Naive thymus-derived CD4-positive, alpha-beta T cell (primary cell): Measurements from ENCODE around the gene ARHGEF7. TPM values are rescaled to one million over a fixed set of nuclear protein-coding genes. Genes with fewer than 3 reads are reported as not detected.
"Not testable (repeated sequence)": the region's sequence is repeated elsewhere in the genome, so short reads cannot be mapped to it uniquely, and the experiment has no call there.

Experiments
- ATAC-seq: fragments of 150-1000 bp; cut with Tn5 transposase; 2 replicates; pipeline ENCODE4 v1.10.0; 2021; ENCODE audit warnings: mild to moderate bottlenecking, moderate library complexity
- CTCF ChIA-PET: fragments of 350-600 bp; sonication (Branson Sonifier 250); formaldehyde crosslinking; loops from one replicate; lab custom pipeline; 2021; ENCODE audit warnings: antibody characterized with exemption; lab: Charles Lee
- POLR2A ChIA-PET: fragments of 350-600 bp; sonication (Branson Sonifier 250); formaldehyde crosslinking; loops from one replicate; lab custom pipeline; 2021; ENCODE audit warnings: antibody characterized with exemption, inconsistent platforms; lab: Charles Lee
- DNase-seq, 9 donors: peaks; one replicate each; pipeline versions ENCODE4 v3.0.0 to v3.0.0-alpha.2; 2020 to 2022; ENCODE audit warnings: mixed read lengths in 1 of 9
- H3K27ac ChIP-seq: one replicate; pipeline ENCODE4 v1.7.0; 2013; ENCODE audit warnings: mild to moderate bottlenecking, low read depth, low read length, moderate library complexity
- H3K27me3 ChIP-seq, 2 donors: one replicate each; pipeline ENCODE4 v1.7.0; 2013; ENCODE audit warnings: low read length in 2 of 2, mild to moderate bottlenecking in 2 of 2, moderate library complexity in 2 of 2; ENCODE audit not compliant: control insufficient read depth in 2 of 2, insufficient read depth in 2 of 2
- H3K36me3 ChIP-seq, 3 experiments: 1 replicate in 2 of 3; 2 replicates in 1 of 3; pipeline ENCODE4 v1.7.0; 2013; ENCODE audit warnings: low read length in 3 of 3, mild to moderate bottlenecking in 3 of 3, moderate library complexity in 1 of 3; ENCODE audit not compliant: insufficient read depth in 3 of 3, control insufficient read depth in 2 of 3
- H3K4me1 ChIP-seq, 2 donors: one replicate each; pipeline ENCODE4 v1.7.0; 2013; ENCODE audit warnings: low read length in 2 of 2, mild to moderate bottlenecking in 2 of 2, moderate library complexity in 1 of 2; ENCODE audit not compliant: control insufficient read depth in 2 of 2, insufficient read depth in 2 of 2
- H3K4me3 ChIP-seq: 2 replicates; pipeline ENCODE4 v1.7.0; 2013; ENCODE audit warnings: mild to moderate bottlenecking, low read length
- H3K9me3 ChIP-seq, 3 experiments: 1 replicate in 2 of 3; 2 replicates in 1 of 3; pipeline ENCODE4 v1.7.0; 2013; ENCODE audit warnings: low read length in 3 of 3; ENCODE audit not compliant: control insufficient read depth in 2 of 3
- H3K27ac Mint-ChIP-seq, 9 donors: one replicate each; pipeline ENCODE4 v1.8.0; 2020 to 2022; ENCODE audit warnings: mixed read lengths in 9 of 9, mild to moderate bottlenecking in 8 of 9, moderate library complexity in 5 of 9, inconsistent platforms in 2 of 9
- H3K27me3 Mint-ChIP-seq, 5 donors: one replicate each; pipeline ENCODE4 v1.8.0; 2021 to 2022; ENCODE audit warnings: mixed read lengths in 5 of 5, mild to moderate bottlenecking in 1 of 5
- H3K36me3 Mint-ChIP-seq, 5 donors: one replicate each; pipeline ENCODE4 v1.8.0; 2020 to 2022; ENCODE audit warnings: mixed read lengths in 5 of 5, mild to moderate bottlenecking in 3 of 5, inconsistent platforms in 1 of 5
- H3K4me1 Mint-ChIP-seq, 7 donors: one replicate each; pipeline ENCODE4 v1.8.0; 2020 to 2022; ENCODE audit warnings: mixed read lengths in 7 of 7, mild to moderate bottlenecking in 3 of 7, inconsistent platforms in 1 of 7
- H3K4me3 Mint-ChIP-seq, 10 donors: one replicate each; pipeline ENCODE4 v1.8.0; 2020 to 2022; ENCODE audit warnings: mild to moderate bottlenecking in 10 of 10, mixed read lengths in 10 of 10, moderate library complexity in 6 of 10, inconsistent platforms in 2 of 10
- H3K9me3 Mint-ChIP-seq, 11 donors: one replicate each; pipeline ENCODE4 v1.8.0; 2020 to 2022; ENCODE audit warnings: mixed read lengths in 11 of 11, mild to moderate bottlenecking in 4 of 11, inconsistent platforms in 1 of 11, moderate library complexity in 1 of 11
- intact Hi-C, 2 donors: fragments of 100-400 bp; cut with micrococcal nuclease; formaldehyde crosslinking; loops; one replicate each; pipeline ENCODE4 v1.15.1; 2023
- polyA plus RNA-seq, 2 donors: library from polyadenylated mRNA; unstranded; fragments of 300-500 nt; fragmentation: Illumina TruSeq; gene quantifications; one replicate each; pipeline ENCODE4 v1.2.3, GENCODE V29; 2021
- total RNA-seq, 6 experiments: library from RNA in 5 of 6; stranded (reverse) in 5 of 6; gene quantifications; 1 replicate in 5 of 6; 2 replicates in 1 of 6; pipeline ENCODE4 v1.2.3 and lab custom pipeline; 2021 to 2026

ARHGEF7 gene
- total and polyA plus RNA-seq, 7 experiments from 2014 or later, result 10.0 to 84.0 (median 76.7) TPM

GRCh38 chr13:111198732-111199378 lies 83.7 kb downstream of the ARHGEF7 start:
- Mint-ChIP-seq H3K4me1 (peaks cover 44 to 89% (median 83%) of the 10 kb centered on the region in 7 donors), H3K36me3 (peaks cover 0 to 54% (median 25%) of the 10 kb centered on the region in 5 donors), H3K27ac (peak overlapping the region in 3 of 9 donors; percentile 66 to 69 (median 67))
- POLR2A ChIA-PET, result interaction anchor here (0.7 to 1.7 kb wide), 3 partner anchors 9 to 21 kb away, joined by 3 to 5 read pairs (median 3); no protein-coding TSS in a partner anchor
- H3K27me3 ChIP-seq, H3K36me3 ChIP-seq, H3K4me3 ChIP-seq, H3K27me3 Mint-ChIP-seq, H3K4me3 Mint-ChIP-seq, H3K9me3 Mint-ChIP-seq, ATAC-seq, H3K9me3 ChIP-seq, H3K27ac ChIP-seq, DNase-seq, CTCF ChIA-PET, intact Hi-C loops: not testable (repeated sequence)
- H3K4me1 ChIP-seq, result peaks cover 4 to 38% of the 10 kb centered on the region in 2 donors

GRCh38 chr13:111201304-111201940 lies 86.3 kb downstream of the ARHGEF7 start:
- POLR2A ChIA-PET, result interaction anchor here (1.0 to 2.0 kb wide), 3 partner anchors 12 to 18 kb away, joined by 3 to 11 read pairs (median 3); no protein-coding TSS in a partner anchor
- H3K9me3 ChIP-seq, result no peaks in the 10 kb centered on the region
- no peak overlapping the region for H3K27ac ChIP-seq
- H3K27me3 ChIP-seq, result no peaks in the 10 kb centered on the region
- Mint-ChIP-seq H3K4me3 (peak overlapping the region; percentile 22 to 68 (median 54)), H3K27ac (peak overlapping the region; percentile 19 to 91 (median 85)), H3K36me3 (peaks cover 0 to 37% (median 29%) of the 10 kb centered on the region in 5 donors), H3K27me3 (no peaks in the 10 kb centered on the region), H3K9me3 (peaks cover 0 to 2% (median 0%) of the 10 kb centered on the region in 11 donors), H3K4me1 (peaks cover 53 to 95% (median 85%) of the 10 kb centered on the region in 7 donors)
- H3K4me3 ChIP-seq, result no peak overlapping the region
- DNase-seq (no peak), ATAC-seq (peak; percentile 42)
- intact Hi-C loops, result no loop called here
- peaks cover 4 to 38% of the 10 kb centered on the region in 2 donors for H3K4me1 ChIP-seq
- peaks cover 0 to 9% (median 0%) of the 10 kb centered on the region in 3 experiments for H3K36me3 ChIP-seq
- CTCF ChIA-PET, result no interaction called here

GRCh38 chr13:111202156-111202621 lies 87.1 kb downstream of the ARHGEF7 start:
- ChIA-PET POLR2A (interaction anchor here (0.6 to 2.0 kb wide), 3 partner anchors 13 to 487 kb away, joined by 3 to 11 read pairs (median 3); no protein-coding TSS in a partner anchor), CTCF (interaction anchor here (1.2 kb wide), 1 partner anchor 14 kb away, joined by 5 read pairs; no protein-coding TSS in a partner anchor)
- peaks cover 54 to 89% (median 81%) of the 10 kb centered on the region in 7 donors for H3K4me1 Mint-ChIP-seq
- Histone ChIP-seq H3K9me3 (no peaks in the 10 kb centered on the region), H3K36me3 (peaks cover 0 to 9% (median 0%) of the 10 kb centered on the region in 3 experiments), H3K4me3 (no peak overlapping the region), H3K4me1 (peaks cover 4 to 38% of the 10 kb centered on the region in 2 donors), H3K27ac (peak overlapping the region; percentile 32), H3K27me3 (no peaks in the 10 kb centered on the region)
- peaks cover 0 to 32% (median 27%) of the 10 kb centered on the region in 5 donors for H3K36me3 Mint-ChIP-seq
- peak overlapping the region in 8 of 10 donors; percentile 39 to 68 (median 55) for H3K4me3 Mint-ChIP-seq
- ATAC-seq (no peak), DNase-seq (no peak)
- H3K27ac Mint-ChIP-seq, result peak overlapping the region; percentile 52 to 91 (median 87)
- no peaks in the 10 kb centered on the region for H3K27me3 Mint-ChIP-seq
- intact Hi-C loops, result loop anchor here in 1 of 2 donors (2.0 kb wide), 1 partner anchor 13 kb away; no protein-coding TSS in a partner anchor
- H3K9me3 Mint-ChIP-seq, result peaks cover 0 to 2% (median 0%) of the 10 kb centered on the region in 11 donors

- Histone ChIP-seq H3K9me3 (no peaks in the 10 kb centered on the region), H3K4me3 (no peak overlapping the region), H3K27ac (peak overlapping the region; percentile 32), H3K36me3 (peaks cover 0 to 9% (median 0%) of the 10 kb centered on the region in 3 experiments), H3K27me3 (no peaks in the 10 kb centered on the region), H3K4me1 (peaks cover 4 to 38% of the 10 kb centered on the region in 2 donors)
- intact Hi-C loops, result loop anchor here (1.0 to 2.0 kb wide), 4 partner anchors 13 to 49 kb away; no protein-coding TSS in a partner anchor
- peaks cover 0 to 2% (median 0%) of the 10 kb centered on the region in 11 donors for H3K9me3 Mint-ChIP-seq
- H3K36me3 Mint-ChIP-seq, result peaks cover 0 to 31% (median 21%) of the 10 kb centered on the region in 5 donors
- ChIA-PET CTCF (interaction anchor here (1.2 kb wide), 2 partner anchors 13 to 14 kb away, joined by 5 to 7 read pairs; no protein-coding TSS in a partner anchor), POLR2A (interaction anchor here (0.6 to 2.0 kb wide), 3 partner anchors 13 to 487 kb away, joined by 3 to 11 read pairs (median 3); no protein-coding TSS in a partner anchor)
- peak overlapping the region; percentile 52 to 91 (median 85) for H3K27ac Mint-ChIP-seq
- DNase-seq, result peak in 7 of 9 donors; percentile 51 to 72 (median 65)
- peak overlapping the region in 9 of 10 donors; percentile 15 to 68 (median 48) for H3K4me3 Mint-ChIP-seq
- ATAC-seq, result peak; percentile 85
- peaks cover 56 to 89% (median 81%) of the 10 kb centered on the region in 7 donors for H3K4me1 Mint-ChIP-seq
- no peaks in the 10 kb centered on the region for H3K27me3 Mint-ChIP-seq
Measured at GRCh38 chr13:111202745-111203144, 87.6 kb downstream of the ARHGEF7 start.

GRCh38 chr13:111203736-111204389 lies 88.8 kb downstream of the ARHGEF7 start:
- Histone ChIP-seq H3K9me3 (no peaks in the 10 kb centered on the region), H3K27ac (no peak overlapping the region), H3K27me3 (no peaks in the 10 kb centered on the region), H3K36me3 (peaks cover 0 to 9% (median 0%) of the 10 kb centered on the region in 3 experiments), H3K4me3 (no peak overlapping the region), H3K4me1 (peaks cover 4 to 38% of the 10 kb centered on the region in 2 donors)
- CTCF ChIA-PET, result interaction anchor here (1.2 kb wide), 1 partner anchor 12 kb away, joined by 7 read pairs; no protein-coding TSS in a partner anchor
- Mint-ChIP-seq H3K27ac (peak overlapping the region; percentile 53 to 91 (median 82)), H3K4me1 (peaks cover 56 to 89% (median 84%) of the 10 kb centered on the region in 7 donors), H3K9me3 (no peaks in the 10 kb centered on the region), H3K4me3 (peak overlapping the region in 7 of 10 donors; percentile 12 to 60 (median 35)), H3K27me3 (no peaks in the 10 kb centered on the region), H3K36me3 (peaks cover 0 to 27% (median 13%) of the 10 kb centered on the region in 5 donors)
- POLR2A ChIA-PET, result interaction anchor here (0.5 to 2.0 kb wide), 2 partner anchors 15 to 488 kb away, joined by 3 to 11 read pairs; no protein-coding TSS in a partner anchor
- ATAC-seq (no peak), DNase-seq (no peak)
- intact Hi-C loops, result loop anchor here (1.0 to 2.0 kb wide), 4 partner anchors 12 to 51 kb away; no protein-coding TSS in a partner anchor
